Stimulated activated CD4-positive, alpha-beta T cell treated with anti-CD3 and anti-CD28 coated beads, Interleukin-4, amount 100 ng/mL, for 4 hours (primary cell): ENCODE measurements around the gene CSNK1G2.

Source experiments
- DNase-seq, 2 experiments: peaks; one replicate each; pipeline ENCODE4 v3.0.0-alpha.2; 2020

Gene CSNK1G2

GRCh38 chr19:1920644-1921043 lies 20.3 kb upstream of the CSNK1G2 start:
- DNase-seq: no peak

GRCh38 chr19:1921326-1921725 lies 19.6 kb upstream of the CSNK1G2 start:
- no peak for DNase-seq

DNA sequence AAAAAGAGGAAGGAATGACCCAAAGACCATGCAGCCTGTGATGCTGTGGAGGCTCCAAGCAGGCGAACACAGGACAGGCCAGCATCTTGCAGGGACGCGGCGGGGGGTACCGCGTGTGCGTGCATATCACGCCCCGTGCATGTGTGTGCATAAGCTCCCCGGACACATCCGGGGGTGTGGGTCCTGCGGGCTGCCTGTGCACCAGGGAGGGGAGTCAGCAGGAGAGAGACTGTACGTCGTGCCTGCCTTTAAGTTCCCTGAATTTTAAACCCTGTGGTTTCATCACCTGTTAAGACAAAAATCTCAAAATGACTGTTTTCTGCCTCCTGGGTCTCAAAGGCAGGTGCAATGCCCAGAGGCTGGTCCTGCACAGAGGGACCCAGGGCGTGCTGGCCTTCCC lies 19.1 kb upstream of the CSNK1G2 start:
- DNase-seq: no peak

DNA sequence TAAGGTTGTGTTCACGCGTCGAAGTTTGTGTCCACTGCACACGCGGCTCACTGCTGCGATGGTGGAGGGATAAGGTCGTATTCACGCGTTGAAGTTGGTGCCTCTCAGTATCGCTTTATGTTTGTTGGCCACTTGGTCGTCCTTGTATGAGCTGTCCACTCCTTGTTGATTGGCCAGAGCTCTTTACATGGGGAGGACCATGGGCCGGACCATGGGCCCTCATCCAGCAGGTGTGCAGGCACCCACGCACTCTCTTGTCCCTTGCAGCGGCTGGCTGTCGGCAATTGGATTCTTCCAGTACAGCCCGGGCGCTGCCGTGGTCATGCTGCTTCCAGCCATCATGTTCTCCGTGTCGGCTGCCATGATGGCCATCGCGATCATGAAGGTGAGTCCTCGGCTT lies 18.2 kb upstream of the CSNK1G2 start:
- no peak for DNase-seq

GRCh38 chr19:1923319-1923718 lies 17.7 kb upstream of the CSNK1G2 start:
- DNase-seq: peak; percentile 41 to 59

DNA sequence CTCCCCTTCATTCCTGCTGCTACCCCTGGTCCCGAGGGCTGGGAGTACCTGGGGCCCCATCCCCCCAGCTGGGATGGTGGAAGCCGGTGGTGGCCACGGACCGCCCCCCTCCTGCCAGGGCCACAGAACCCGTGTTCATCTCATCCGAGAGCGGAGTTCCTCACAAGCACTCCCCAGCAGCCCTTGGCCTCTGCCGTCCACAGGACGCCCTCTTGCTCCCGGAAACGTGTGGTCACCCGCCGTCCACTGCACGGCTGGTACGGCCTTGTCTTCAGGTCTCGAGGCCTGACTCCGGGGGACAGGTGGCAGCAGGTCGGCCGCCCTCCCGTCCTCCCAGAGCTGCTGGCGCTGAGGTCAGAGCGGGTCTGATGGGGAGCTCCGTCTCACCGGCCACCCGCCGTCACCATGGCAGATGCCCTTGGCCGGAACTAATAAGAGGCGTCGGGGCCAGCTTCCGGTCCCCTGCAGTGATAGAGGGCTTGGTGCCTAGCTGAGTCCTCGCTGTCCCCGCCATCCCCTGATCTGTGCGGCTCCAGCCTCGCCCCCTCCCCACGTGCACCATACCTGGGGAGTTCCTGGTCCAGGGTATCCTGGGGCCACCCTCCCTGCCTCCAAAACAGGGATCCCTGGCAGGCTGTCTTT lies 16.5 kb upstream of the CSNK1G2 start:
- no peak for DNase-seq

DNA sequence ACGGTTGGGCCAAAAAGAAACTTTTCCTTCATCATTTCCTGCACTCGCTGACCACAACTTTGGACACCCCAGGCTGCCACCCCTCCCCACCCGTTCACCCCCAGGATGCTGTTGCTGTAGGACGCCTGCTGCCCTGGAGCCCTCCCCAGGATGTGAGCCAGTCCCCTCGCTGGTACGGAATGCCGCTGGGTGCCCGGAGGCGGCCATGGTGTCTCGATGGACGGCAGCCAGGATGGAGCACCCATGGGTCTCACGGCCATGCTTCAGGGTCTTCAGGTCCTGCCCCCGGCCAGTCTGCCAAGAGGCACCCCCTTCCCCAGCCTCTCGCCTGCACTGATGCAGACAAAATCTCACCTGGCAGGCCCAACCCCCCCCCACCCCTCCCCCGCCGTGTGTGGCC lies 15.4 kb upstream of the CSNK1G2 start:
- no peak for DNase-seq

DNA sequence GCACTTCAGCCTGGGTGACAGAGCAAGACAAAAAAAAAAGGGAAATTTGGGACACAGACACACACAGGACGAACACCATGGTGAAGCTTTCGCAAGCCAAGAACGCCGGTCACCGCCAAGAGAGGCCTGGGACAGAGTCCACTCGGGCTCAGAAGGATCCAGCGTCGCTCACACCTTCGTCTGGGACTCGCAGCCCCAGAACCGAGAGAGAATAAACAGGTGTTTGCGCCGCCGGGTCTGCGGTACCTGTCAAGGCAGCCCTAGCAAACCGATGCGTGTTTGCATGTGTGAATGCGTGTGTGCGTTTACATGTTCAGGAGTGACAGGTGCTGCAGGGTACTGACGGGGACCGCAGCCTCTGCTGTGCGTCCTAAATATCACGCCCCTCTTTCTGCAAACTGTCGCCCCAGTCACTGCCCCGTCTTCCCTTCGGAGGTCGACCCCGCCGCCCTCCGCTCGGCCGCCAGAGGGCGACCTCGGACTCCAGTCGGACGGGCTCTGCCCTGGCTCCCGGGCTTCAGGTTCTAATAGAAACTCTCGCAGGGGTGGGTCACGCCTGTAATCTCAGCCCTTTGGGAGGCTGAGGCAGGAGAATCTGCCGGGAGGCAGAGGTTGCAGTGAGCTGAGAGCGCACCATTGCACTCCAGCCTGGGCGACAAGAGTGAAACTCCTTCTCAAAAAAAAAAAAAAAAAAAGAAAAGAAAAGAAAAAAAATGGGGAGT lies 11.8 kb upstream of the CSNK1G2 start:
- DNase-seq: peak; percentile 70 to 81

DNA sequence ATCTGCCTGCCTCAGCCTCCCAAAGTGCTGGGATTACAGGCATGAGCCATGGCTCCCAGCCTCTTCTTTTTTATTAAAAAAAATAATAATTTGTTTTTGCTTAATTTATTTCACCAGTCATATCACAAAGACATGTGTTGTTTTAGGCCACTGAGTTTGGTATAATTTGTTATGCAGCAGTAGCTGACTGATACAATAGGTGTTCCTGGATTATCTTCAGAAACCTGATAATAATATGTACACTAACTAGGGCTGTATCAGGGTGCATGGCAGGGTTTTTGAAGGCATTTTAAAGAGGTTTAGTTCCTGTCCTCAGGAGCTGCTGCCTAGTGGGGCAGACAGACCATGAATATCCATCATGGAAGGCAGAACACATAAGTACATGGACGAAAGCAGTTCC lies 9.5 kb upstream of the CSNK1G2 start:
- DNase-seq: no peak

DNA sequence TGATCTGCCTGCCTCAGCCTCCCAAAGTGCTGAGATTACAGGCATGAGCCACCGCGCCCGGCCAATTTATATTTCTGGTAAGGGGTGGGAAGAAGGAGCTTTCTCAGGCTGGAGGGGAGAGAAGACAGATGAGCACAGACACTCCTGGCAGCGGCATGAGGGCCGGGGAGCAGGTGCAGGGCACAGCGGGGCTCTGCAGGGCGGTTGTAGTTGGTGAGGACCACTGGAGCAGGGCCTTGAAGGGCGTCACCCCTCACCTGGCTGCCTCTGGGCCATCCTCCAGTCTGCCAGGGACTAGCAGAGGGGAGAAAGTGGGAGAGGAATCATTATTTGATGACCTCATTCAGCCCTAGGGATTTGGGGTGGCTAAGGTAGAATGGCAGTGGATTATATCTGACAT lies 8.6 kb upstream of the CSNK1G2 start:
- DNase-seq: no peak

GRCh38 chr19:1933244-1933643 lies 7.7 kb upstream of the CSNK1G2 start:
- DNase-seq: no peak

GRCh38 chr19:1933942-1934341 lies 7.0 kb upstream of the CSNK1G2 start:
- no peak for DNase-seq

DNA sequence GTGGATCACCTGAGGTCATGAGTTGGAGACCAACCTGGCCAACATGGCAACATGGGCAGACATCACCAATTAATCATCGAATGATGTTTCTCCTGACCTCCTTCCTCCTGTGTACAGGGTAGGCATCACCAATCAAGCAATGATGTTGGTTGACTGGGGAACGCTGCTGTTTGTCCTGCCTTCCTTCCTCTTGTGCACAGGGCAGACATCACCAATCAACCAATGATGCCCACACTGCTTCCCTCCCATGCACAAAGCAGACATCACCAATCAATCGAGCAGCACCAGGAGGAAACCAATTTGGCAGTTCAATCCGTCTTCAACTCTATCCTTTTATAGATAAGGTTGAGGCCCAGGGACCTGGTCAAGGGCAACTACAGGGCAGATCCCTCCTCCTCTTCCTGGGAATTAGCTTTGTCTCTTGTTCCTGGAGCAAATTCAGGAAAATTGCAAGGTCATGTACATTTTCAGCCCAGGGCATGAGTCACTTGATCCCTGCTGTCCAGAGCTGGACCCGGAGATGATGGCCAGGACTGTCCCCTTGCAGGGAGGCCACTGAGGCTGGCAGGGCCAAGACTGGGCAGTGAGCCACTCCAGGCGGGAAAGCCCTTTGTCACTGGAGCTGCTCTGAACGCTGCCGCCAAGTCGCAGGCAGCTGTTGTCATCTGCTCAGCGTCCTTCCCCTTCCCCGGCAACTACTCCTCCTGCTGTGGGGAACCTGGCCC lies 5.3 kb upstream of the CSNK1G2 start:
- no peak for DNase-seq

- DNase-seq: no peak
Observed at GRCh38 chr19:1936430-1936829, 4.5 kb upstream of the CSNK1G2 start.

DNA sequence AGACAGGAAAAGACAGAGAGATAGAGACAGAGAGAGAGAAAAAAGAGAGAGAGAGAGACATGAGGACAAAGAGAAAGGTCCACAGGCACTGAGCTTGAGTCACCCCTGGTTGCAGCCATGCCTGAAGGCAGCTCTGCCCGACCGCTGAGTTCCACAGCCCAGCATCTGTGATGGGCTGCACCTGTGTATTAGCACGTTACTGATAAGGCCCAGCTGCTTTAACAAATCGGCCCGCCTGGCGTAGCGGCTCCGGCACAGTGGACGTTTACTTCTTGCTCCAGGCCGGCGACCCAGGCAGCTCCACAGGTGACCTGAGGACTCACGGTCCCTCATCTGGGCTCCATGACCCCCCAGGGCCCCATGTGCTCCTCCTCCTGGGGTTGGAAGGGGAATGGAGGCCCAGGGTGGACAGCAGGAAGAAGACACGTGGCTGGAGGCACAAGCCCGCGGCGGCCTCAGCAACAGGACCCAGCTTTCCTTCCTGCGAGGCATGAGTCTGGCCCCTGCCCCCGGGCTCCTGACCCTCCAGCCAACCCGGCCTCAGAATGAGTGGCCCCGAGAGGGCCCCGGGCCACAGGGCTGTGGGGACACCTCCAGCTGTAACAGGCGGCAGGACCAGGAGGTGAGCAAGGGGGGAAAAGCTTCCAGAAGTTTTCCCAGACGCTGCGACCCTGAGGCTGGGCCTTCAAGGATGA lies 3.9 kb upstream of the CSNK1G2 start:
- no peak for DNase-seq

DNA sequence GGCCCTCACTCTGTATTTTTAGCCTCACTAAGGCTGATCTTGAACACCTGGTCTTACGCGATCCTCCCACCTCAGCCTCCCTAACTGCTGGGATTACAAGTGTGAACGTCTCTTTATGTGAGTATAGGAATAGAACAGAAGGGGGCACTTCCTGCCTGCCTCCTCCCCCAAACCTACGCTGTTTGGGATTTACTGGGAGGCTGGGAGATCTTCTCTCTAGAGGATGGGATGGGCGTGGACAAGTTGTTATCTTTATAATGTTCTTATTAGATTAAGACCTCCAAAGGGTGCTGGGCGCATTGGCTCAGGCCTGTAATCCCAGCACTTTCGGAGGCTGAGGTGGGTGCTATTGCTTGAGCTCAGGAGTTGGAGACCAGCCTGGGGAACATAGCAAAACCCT lies 2.9 kb upstream of the CSNK1G2 start:
- DNase-seq: no peak

DNA sequence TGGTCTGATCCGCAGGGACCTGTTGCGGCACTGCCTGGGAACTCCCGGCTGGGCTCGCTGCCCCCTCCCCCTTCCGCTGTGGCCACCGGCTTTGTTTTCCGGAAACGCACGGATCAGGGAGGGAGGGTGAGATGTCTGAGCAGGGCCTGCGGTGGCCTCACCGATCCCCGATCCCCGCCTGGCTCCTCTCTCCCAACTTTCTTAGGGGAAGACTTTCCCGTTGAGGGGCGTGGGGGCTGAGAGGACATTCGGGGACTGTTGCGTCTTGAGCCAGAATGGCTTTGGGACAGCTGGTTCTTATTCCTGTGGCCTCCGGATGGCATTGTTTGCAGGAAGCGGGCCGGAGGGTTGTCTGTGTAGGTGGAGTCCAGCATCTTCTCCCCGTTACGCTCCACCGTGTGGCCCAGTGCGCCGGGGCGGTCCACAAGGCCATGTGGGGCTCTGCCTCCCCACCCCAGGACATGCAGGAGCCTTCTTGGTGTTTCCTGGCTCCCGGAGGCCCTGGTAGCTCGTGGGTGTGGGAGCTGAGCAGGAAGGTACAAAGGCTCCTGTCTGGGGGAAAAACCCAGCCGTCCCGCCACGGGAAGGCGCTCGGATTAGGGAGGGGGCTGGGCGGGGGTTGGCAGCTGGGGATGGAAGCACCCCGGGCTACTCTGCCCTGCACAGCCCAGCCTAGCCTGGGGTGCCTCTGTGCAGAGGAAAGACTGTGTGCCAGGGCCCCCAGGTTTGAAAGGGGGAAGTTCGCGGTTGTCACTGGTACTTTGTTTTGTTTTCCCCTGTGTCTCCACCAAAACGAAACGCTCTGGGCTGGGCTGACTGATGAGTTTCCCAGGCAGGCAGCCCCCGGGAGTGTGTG lies 1.3 kb downstream of the CSNK1G2 start:
- peak; percentile 60 to 62 for DNase-seq

DNA sequence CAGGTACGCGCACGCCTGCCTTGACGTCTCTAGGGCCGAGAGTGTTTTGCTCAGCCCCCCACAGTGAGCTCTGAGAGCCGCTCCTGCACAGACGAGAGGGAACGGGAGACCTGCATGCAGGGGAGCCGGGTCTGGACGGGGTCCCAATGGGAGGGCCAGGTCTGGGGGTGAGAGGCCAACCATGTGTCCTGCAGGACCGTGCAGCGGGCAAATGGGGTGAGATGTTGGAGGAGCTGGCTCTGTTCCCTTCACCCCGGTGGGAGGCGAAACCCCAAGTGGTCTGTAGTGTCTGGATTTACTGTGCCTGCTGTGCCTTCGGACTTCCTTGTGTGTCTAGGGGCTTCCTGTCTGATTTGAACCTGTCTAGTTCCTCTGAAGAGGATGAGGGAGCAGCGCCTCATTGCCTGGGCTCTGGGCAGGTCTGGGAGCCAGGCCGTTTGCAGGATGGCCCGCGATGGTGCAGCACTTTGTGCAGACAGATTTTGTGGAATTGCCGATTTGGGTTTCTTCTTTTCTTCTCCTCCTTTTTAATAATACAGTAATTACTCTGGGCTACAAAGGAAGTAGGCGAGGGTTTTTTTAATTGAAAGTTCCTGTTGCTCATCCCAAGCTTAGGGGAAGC lies 2.1 kb downstream of the CSNK1G2 start:
- DNase-seq: no peak

GRCh38 chr19:1943661-1944087 lies 2.7 kb downstream of the CSNK1G2 start:
- DNase-seq: no peak

GRCh38 chr19:1944088-1944915 lies 3.3 kb downstream of the CSNK1G2 start:
- no peak for DNase-seq

- DNase-seq: no peak
Observed at GRCh38 chr19:1944916-1945561, 4.1 kb downstream of the CSNK1G2 start.
